CMK (cell line): ENCODE data around the gene CTXND1.

ENCODE experiments used
- DNase-seq: peaks from one replicate; pipeline ENCODE4 v3.0.0-alpha.2; 2010; ENCODE audit warnings: low read depth

CTXND1 gene

DNA sequence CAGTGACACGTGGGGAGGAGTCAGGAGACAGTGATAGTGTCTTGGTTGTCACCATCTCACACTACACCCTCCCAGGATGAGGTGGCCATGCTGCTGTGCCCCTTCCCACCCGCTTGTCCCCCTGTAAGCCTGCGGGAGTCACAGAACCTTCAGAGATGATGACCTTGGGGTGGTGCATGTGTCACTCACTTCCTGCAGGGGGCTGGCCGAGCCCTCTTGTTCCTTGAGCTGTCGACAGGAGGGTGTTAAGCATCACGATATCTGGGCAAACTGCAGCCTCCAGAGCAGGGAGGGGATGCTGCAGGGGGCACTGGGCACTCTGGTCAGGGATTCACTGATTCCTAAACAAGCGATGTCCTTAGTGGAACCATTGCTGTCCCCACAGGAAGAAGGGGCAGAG lies 71.5 kb downstream of the CTXND1 start:
- DNase-seq, result no peak

DNA sequence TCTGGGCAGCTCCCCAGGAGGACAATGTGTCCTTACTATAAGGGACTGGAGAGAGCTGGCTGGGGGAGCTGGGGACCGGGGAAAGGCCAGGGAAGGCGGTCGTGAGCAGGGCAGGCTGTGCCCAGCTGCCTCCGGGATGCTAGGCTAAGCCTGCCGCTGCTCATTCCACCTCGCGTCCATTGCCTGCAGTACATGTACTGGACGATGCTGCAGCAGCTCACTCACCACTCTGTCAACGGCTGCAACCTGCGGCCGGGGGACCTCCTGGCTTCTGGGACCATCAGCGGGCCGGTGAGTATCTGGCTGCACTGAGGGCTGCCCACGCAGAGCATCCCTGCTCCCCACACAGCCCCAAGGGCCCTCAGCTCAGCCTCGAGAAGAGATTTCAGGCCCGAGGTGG lies 72.1 kb downstream of the CTXND1 start:
- DNase-seq, result no peak

DNA sequence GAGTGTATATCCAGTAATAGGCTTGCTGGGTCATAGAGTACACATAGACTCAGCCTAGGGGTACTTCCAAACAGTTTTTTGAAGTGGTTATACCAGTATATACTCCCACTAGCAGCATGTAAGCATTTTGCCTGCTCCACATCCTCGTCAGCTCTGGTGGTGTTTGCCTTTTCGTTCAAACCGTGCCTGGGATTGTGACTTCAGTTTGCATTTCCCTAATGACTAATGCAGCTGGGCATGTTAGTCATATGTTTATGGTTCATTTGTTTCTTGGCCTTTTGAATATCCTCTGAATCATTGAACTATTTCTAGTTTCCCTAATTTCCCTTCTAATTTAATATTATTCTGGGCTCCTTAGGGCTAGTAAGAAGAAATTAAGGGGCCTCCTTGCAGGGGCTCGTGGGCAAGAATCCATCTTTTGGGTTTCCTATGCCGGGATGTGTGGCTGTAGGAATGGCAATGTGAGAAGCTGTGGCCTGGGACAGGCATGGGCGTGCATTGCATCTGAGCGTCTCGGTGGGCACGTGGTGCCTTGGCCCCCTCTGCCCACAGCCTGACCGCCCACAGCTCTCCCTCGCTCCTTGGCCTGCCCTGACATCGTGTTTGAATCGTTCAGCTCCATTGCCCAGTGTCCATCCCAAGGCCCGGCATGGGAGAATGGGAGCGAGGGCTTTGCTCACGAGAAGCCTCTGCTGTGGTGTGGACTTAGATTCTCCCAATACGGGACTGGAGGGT lies 72.8 kb downstream of the CTXND1 start:
- DNase-seq, result no peak

GRCh38 chr15:80177156-80177555 lies 74.9 kb downstream of the CTXND1 start:
- DNase-seq, result no peak

GRCh38 chr15:80176443-80176842 lies 75.6 kb downstream of the CTXND1 start:
- DNase-seq, result no peak

DNA sequence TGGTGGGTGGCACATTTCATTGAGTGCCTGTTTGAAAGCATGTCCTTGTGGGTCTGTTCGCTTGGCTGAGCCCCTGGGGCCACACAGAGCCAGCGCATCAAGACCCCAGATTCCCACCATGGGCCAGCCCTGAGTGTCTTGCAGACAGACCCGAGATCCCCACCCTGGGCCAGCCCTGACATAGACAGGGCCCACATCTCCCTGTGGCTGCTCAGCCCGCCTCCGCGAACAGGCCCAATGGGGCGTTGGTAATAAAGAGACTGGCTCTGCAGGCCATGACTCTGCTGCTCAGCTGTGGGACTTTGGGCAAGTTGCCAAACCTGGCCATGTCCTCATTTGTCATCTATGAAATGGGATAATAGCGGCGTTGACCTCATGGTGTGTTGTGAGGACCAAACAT lies 76.6 kb downstream of the CTXND1 start:
- DNase-seq, result no peak

DNA sequence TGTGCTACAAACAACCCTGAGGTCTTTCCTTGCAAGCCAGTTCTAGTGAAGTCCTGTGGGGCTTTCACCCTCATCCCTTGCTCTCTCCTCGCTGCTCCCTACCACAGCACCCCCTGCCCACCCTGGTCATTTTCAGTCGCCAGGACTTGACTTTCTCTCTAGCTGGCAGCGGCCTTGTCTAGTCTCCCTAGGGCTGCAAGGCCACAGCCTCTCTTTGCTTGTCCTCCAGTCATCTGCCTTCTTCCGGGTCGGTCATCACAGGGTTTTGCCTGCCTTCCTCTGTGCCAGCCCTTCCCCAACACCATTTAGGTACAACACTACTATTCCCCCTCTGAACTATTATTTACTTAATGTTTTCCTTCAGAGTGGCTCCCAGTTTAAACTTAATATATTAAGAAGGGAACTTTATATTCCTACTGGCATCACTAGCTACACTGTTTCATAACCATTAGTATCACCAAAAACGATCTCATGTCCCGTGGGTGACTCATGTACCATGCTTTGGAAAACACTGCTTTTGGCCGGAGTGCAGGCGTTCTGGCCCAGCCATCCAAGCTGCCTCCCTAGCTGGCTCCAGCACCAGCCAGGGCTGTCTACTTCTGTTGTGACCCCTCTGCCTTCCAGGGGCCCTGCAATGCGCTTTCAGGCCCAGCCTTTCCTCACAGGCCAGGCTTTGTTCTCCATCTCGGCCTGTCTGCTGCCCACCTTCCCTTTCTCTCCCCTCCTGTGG lies 77.8 kb downstream of the CTXND1 start:
- DNase-seq, result no peak

GRCh38 chr15:80173022-80173759 lies 78.8 kb downstream of the CTXND1 start:
- DNase-seq, result no peak

DNA sequence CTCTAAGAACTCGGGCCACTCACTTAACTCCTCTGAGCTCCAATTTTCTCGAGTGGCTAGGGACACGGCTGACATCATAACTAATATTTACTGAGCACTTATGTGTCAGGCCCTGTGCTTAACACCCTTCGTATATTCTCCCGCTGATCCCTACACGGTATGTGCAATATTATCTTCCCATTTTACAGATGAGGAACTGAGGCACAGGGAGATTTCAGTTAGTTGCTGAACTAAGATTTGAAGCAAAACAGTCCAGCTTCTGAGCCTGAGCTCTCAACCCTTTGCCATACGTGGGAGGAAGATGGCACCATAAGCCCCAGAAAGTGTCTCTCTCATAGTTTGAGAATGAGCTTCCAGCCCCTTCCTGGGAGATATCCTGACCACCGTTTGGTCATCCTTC lies 79.6 kb downstream of the CTXND1 start:
- no peak for DNase-seq

DNA sequence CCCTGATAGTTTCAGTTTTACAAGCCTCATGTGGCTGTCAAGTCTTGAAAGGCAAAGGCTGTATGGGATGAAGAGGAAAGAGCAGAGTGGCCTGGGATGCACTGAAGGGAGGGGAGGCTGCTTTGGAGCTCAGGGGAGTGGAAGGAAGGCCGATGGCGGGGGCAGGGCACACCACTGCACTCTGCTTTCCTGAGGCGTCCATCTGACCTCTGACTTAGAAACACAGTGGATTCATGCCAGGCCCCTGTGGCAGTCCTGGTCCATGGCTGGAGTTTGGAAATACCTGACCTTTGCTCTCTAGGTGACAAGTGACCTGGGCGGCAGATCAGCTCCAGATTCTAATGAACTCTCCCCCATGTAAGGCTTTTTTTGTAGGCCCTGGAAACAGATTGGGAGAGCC lies 80.2 kb downstream of the CTXND1 start:
- DNase-seq, result no peak

DNA sequence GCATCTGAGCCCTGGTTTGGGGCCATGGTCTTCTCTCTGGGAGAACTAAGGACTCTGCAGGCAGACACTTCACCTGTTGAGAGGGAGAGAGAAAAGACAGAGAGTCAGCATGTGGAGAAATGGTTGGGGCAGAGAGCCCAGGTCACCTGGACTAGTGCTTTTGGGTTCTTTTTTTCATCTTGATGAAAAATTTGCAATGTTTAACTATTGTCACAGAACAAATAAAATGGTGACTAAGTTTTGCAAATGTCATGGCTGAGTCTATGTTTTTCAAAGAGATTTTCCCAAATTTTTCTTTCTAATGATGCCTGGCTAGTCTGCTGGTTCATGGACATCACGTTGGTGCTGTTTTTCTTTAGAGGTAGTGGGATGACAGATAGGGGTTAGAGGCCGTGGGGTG lies 81.4 kb downstream of the CTXND1 start:
- no peak for DNase-seq

DNA sequence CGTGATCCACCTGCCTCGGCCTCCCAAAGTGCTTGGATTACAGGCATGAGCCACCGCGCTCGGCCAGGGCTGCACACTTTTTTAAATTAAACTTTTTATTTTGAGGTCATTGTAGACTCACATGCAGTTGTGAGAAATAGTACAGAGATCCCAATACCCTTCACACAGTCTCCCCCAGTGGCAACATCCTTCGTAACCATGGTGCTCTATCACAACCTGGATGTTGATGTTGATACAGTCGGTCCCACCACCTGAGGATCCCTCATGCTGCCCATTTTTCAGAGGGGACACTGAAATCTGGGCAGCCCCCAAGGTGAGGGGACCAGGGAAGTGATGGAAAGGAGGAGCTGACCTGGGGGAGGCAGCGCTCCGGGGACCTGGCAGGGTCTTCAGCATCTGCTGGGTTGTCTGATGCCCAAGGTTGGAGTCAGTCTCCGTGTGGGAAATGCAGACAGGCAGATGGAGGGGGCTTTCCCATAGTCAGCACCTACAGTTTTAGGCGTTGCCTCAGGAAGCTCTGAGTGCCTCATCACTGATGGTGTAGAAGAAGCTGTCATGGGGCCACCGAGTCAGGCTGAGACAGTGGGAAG lies 82.2 kb downstream of the CTXND1 start:
- DNase-seq, result no peak

GRCh38 chr15:80168421-80168820 lies 83.6 kb downstream of the CTXND1 start:
- DNase-seq, result no peak

DNA sequence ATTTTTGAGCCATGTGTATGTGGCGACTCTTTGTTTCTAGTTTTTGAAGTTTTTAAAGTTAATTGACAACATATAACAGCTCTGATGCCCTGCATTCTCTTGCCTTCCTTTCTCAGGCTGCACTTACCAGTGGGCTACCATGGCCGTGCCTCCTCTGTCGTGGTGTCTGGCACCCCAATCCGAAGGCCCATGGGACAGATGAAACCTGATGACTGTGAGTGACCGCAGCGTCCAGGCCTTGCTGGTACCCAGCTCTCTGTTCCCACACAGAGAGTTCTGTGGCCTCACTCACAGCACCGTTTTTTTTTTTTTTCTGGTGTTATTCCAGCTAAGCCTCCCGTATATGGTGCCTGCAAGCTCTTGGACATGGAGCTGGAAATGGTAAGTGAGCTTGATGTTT lies 84.1 kb downstream of the CTXND1 start:
- DNase-seq, result no peak

DNA sequence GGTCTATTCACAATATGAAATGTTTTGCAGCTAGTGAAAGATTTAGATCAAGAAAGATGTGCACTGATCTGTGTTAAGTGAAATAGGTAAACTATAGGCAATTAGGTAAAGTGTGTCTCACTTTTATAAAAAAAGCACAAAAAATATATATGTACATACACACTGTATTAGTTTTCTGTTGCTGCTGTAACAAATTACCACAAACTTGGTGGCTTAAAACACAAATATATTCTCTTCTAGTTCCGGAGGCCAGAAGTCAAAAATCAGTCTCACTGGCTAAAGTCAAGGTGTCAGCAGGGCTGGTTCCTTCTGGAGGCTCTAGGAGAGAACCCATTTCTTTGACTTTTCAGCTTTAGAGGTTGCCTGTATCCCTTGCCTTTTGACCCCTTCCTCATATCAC lies 88.1 kb downstream of the CTXND1 start:
- no peak for DNase-seq

- DNase-seq, result no peak
These were observed 88.8 kb downstream of the CTXND1 start for GRCh38 chr15:80163217-80163616.

DNA sequence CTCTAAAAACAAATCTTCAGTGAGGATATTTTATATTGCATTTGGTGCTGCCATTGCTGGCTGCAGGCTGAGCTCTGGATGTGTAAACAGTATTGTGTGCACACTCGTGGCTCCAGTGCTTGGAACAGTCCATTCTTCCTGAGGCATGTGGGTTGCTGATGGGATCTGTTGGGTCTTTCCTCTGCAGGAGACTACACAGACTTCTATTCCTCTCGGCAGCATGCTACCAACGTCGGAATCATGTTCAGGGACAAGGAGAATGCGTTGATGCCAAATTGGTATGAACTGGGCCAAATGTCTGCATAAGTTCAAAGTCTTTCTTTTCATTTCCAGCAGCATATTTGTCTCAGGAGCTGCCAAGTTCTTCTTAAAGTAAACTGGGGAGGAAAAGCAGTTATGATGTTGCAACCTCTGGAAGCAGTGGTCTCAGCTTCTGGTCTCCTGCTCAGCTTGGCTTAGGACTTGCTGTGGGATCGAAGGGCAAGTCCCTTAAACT lies 89.9 kb downstream of the CTXND1 start:
- DNase-seq, result no peak

- no peak for DNase-seq
These were observed 90.5 kb downstream of the CTXND1 start for GRCh38 chr15:80161468-80162016.

DNA sequence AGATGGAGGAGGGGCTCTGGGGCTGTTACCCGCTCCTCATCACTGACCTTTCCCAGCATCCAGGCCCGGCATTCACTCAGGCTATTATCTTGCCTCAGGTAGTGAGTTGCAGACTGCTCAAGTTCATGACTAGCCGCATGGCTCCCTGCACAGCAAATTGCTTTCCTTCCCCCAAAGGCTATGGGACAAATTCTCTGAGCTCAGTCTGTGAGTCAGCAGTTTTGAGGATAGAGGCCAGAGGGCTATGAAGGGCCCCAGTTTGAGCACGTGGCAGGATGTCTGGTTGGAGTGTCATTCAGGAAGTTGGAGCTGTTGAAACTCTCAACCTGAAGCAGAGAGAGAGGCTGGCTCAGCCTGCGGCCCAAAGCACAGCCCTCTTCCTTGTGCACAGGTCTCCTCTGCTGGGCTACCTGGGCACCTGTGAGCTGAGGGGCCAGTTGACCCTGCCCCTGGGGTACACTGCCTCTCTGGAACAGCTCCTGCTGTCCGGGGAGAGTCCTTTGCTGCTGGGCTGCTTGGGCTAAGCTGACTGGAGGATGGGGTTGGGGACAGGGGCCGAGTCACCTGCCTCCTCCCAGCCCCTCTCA lies 91.3 kb downstream of the CTXND1 start:
- peak; percentile 67 for DNase-seq

- DNase-seq, result no peak
These were observed 92.0 kb downstream of the CTXND1 start for GRCh38 chr15:80159811-80160569.

GRCh38 chr15:80159301-80159700 lies 92.7 kb downstream of the CTXND1 start:
- DNase-seq, result no peak
